ENCODE data around the gene NT5C1A. TPM values are rescaled to one million over a fixed set of nuclear protein-coding genes. Genes with fewer than 3 reads are reported as not detected.

The NT5C1A gene
- total RNA-seq, 1 experiment from 2014 or later = not detected

- no TSS peak for BruUV-seq (replicated peaks)
- intact Hi-C loops (cut with micrococcal nuclease) = no loop called here
- no peak for DNase-seq (ENCODE audit: unreplicated experiment)
- Mint-ChIP-seq H3K4me1 (ENCODE audit: insufficient read depth, unreplicated experiment) (no peaks in the 10 kb centered on the region), H3K36me3 (ENCODE audit: insufficient read depth, unreplicated experiment) (no peaks in the 10 kb centered on the region), H3K27me3 (ENCODE audit: insufficient read depth, unreplicated experiment) (peaks cover 28% of the 10 kb centered on the region), H3K4me3 (ENCODE audit: unreplicated experiment) (no peak overlapping the region), H3K9me3 (ENCODE audit: unreplicated experiment) (no peaks in the 10 kb centered on the region), H3K27ac (ENCODE audit: low read depth, unreplicated experiment) (no peak overlapping the region)
- CTCF ChIA-PET = interaction anchor here (1.6 to 2.2 kb wide), 2 partner anchors 12 to 17 kb away, joined by 5 to 14 read pairs; no protein-coding TSS in a partner anchor
- POLR2A ChIA-PET = interaction anchor here (0.6 to 1.4 kb wide), 3 partner anchors 13 to 186 kb away, joined by 3 to 5 read pairs (median 4); no protein-coding TSS in a partner anchor
- no peak for TF ChIP-seq CTCF (IDR thresholded peaks at IDR 0.05; ENCODE audit: unreplicated experiment)
These were observed 1.2 kb downstream of the NT5C1A start for GRCh38 chr1:39670689-39671088.

GRCh38 chr1:39668894-39669293 lies 3.0 kb downstream of the NT5C1A start:
- Mint-ChIP-seq H3K27me3 (ENCODE audit: insufficient read depth, unreplicated experiment) (peaks cover 28% of the 10 kb centered on the region), H3K4me1 (ENCODE audit: insufficient read depth, unreplicated experiment) (no peaks in the 10 kb centered on the region), H3K27ac (ENCODE audit: low read depth, unreplicated experiment) (no peak overlapping the region), H3K36me3 (ENCODE audit: insufficient read depth, unreplicated experiment) (no peaks in the 10 kb centered on the region), H3K4me3 (ENCODE audit: unreplicated experiment) (no peak overlapping the region), H3K9me3 (ENCODE audit: unreplicated experiment) (no peaks in the 10 kb centered on the region)
- intact Hi-C loops (cut with micrococcal nuclease) = no loop called here
- POLR2A ChIA-PET = no interaction called here
- CTCF ChIA-PET = interaction anchor here (3.9 kb wide), 1 partner anchor 11 kb away, joined by 19 read pairs; no protein-coding TSS in a partner anchor
- BruUV-seq (replicated peaks) = no TSS peak
- no peak for TF ChIP-seq CTCF (IDR thresholded peaks at IDR 0.05; ENCODE audit: unreplicated experiment)
- no peak for DNase-seq (ENCODE audit: unreplicated experiment)

GRCh38 chr1:39668111-39668510 lies 3.8 kb downstream of the NT5C1A start:
- no peak overlapping the region for H3K27ac Mint-ChIP-seq (ENCODE audit: low read depth, unreplicated experiment)
- BruUV-seq (replicated peaks) = no TSS peak
- CTCF ChIA-PET = interaction anchor here (0.8 to 3.9 kb wide), 3 partner anchors 10 to 239 kb away, joined by 3 to 19 read pairs (median 8); no protein-coding TSS in a partner anchor

GRCh38 chr1:39666772-39667171 lies 5.1 kb downstream of the NT5C1A start:
- BruUV-seq (replicated peaks) = no TSS peak
- DNase-seq (ENCODE audit: unreplicated experiment) = no peak
- H3K9me3 Mint-ChIP-seq (ENCODE audit: unreplicated experiment) = no peaks in the 10 kb centered on the region
- H3K4me3 Mint-ChIP-seq (ENCODE audit: unreplicated experiment) = no peak overlapping the region
- ChIA-PET CTCF (interaction anchor here (0.6 to 3.9 kb wide), 3 partner anchors 9 to 57 kb away, joined by 3 to 19 read pairs (median 4); no protein-coding TSS in a partner anchor), POLR2A (interaction anchor here (0.7 kb wide), 1 partner anchor 395 kb away, joined by 3 read pairs; no protein-coding TSS in a partner anchor)
- H3K27ac Mint-ChIP-seq (ENCODE audit: low read depth, unreplicated experiment) = no peak overlapping the region
- peaks cover 28% of the 10 kb centered on the region for H3K27me3 Mint-ChIP-seq (ENCODE audit: insufficient read depth, unreplicated experiment)
- H3K4me1 Mint-ChIP-seq (ENCODE audit: insufficient read depth, unreplicated experiment) = no peaks in the 10 kb centered on the region
- no peaks in the 10 kb centered on the region for H3K36me3 Mint-ChIP-seq (ENCODE audit: insufficient read depth, unreplicated experiment)
- no peak for TF ChIP-seq CTCF (IDR thresholded peaks at IDR 0.05; ENCODE audit: unreplicated experiment)
- intact Hi-C loops (cut with micrococcal nuclease) = no loop called here

More at GRCh38 chr1:39668111-39668510, 3.8 kb downstream of the NT5C1A start:
- H3K4me1 Mint-ChIP-seq (ENCODE audit: insufficient read depth, unreplicated experiment) = no peaks in the 10 kb centered on the region
- peaks cover 28% of the 10 kb centered on the region for H3K27me3 Mint-ChIP-seq (ENCODE audit: insufficient read depth, unreplicated experiment)
- DNase-seq (ENCODE audit: unreplicated experiment) = no peak
- POLR2A ChIA-PET = interaction anchor here (0.6 kb wide), 1 partner anchor 33 kb away, joined by 3 read pairs; no protein-coding TSS in a partner anchor
- no peak overlapping the region for H3K4me3 Mint-ChIP-seq (ENCODE audit: unreplicated experiment)
- no peak for TF ChIP-seq CTCF (IDR thresholded peaks at IDR 0.05; ENCODE audit: unreplicated experiment)
- intact Hi-C loops (cut with micrococcal nuclease) = no loop called here
- no peaks in the 10 kb centered on the region for H3K36me3 Mint-ChIP-seq (ENCODE audit: insufficient read depth, unreplicated experiment)
- no peaks in the 10 kb centered on the region for H3K9me3 Mint-ChIP-seq (ENCODE audit: unreplicated experiment)
